ENCODE data around the gene TXLNA.

TXLNA gene

DNA sequence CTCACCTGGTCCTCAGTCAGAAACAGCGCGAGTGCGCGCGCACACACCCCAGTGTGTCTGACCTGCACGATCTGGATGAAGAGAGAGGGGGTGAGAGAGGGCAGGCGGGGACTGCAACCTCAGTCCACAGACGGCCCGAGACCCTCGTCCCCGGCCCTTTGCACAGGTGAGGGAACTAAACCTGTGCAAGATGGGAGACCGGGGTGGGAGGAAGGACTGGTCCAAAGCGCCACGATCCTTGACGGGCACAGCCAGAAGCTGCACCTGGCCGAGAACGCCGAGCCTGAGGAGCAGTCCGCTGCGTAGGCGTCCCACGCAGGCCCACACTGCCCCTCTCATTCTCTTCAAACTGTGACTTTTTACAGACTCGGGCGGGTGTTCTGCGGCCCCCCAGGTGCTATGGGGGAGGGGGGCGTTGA is 25.5 kb downstream of the TXLNA start:
- peak overlapping the region; percentile 88 for H3K4me3 ChIP-seq

GRCh38 chr1:32205401-32206370 is 26.2 kb downstream of the TXLNA start, which contains the start of gene IQCC:
Gene IQCC (plus strand): TSS chr1:32205671. CDS start chr1:32205682, 11 bp downstream.
- Histone ChIP-seq H3K4me1 (peaks cover 55% of the 10 kb centered on the region), H3K9ac (peak within 1 kb of the TSS; percentile 89), H3K4me3 (peak within 1 kb of the TSS; percentile 88), H3K27me3 (no peaks in the 10 kb centered on the region), H4K20me1 (no peaks in the 10 kb centered on the region), H3K27ac (peak within 1 kb of the TSS; percentile 79), H3K4me2 (peak within 1 kb of the TSS; percentile 99), H3K9me3 (no peaks in the 10 kb centered on the region), H3K36me3 (peaks cover 22% of the 10 kb centered on the region; the same call in 1 of the 2 replicates)
- TF ChIP-seq Cebpa-rat (IDR thresholded peaks at IDR 0.05) = no peak

More for the DNA sequence above, 25.5 kb downstream of the TXLNA start:
- Histone ChIP-seq H3K36me3 (peaks cover 22% of the 10 kb centered on the region; the same call in 1 of the 2 replicates), H4K20me1 (no peaks in the 10 kb centered on the region), H3K9me3 (no peaks in the 10 kb centered on the region), H3K9ac (peak overlapping the region; percentile 89), H3K27me3 (no peaks in the 10 kb centered on the region), H3K27ac (no peak overlapping the region), H3K4me1 (peaks cover 58% of the 10 kb centered on the region), H3K4me2 (peak overlapping the region; percentile 99)
- no peak for TF ChIP-seq Cebpa-rat (IDR thresholded peaks at IDR 0.05)

DNA sequence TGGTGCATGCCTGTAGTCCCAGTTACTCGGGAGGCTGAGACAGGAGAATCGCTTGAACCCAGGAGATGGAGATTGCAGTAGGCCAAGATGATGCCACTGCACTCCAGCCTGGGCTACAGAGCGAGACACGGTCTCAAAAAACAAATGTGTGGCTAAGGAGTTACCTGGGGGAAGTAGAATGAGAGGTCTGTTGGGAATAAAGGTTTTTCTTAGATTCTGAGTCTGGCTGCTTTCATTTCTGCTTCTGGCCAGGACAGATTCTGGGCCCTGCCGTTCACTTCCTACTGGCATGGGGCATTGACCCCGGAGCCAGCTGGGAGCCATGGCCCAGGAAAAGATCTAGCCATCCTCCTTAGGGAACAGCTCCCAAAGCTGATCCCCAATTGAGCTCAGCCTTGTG is 29.0 kb downstream of the TXLNA start:
- Histone ChIP-seq H3K9me3 (no peaks in the 10 kb centered on the region), H3K4me1 (peaks cover 33% of the 10 kb centered on the region), H4K20me1 (no peaks in the 10 kb centered on the region), H3K9ac (no peak overlapping the region), H3K27me3 (no peaks in the 10 kb centered on the region), H3K27ac (no peak overlapping the region), H3K4me3 (no peak overlapping the region), H3K4me2 (peak overlapping the region; percentile 15; the same call in 1 of the 2 replicates), H3K36me3 (peaks cover 29% of the 10 kb centered on the region; the same call in 1 of the 2 replicates)
- no peak for TF ChIP-seq Cebpa-rat (IDR thresholded peaks at IDR 0.05)

- Histone ChIP-seq H3K9me3 (no peaks in the 10 kb centered on the region), H3K27ac (no peak within 1 kb of the TSS), H3K4me3 (no peak within 1 kb of the TSS), H4K20me1 (no peaks in the 10 kb centered on the region), H3K4me1 (peaks cover 33% of the 10 kb centered on the region), H3K9ac (no peak within 1 kb of the TSS), H3K4me2 (peak within 1 kb of the TSS; percentile 15; the same call in 1 of the 2 replicates), H3K36me3 (peaks cover 25% of the 10 kb centered on the region; the same call in 1 of the 2 replicates), H3K27me3 (no peaks in the 10 kb centered on the region)
- TF ChIP-seq Cebpa-rat (IDR thresholded peaks at IDR 0.05) = no peak
Measured at GRCh38 chr1:32208891-32209328, 29.4 kb downstream of the TXLNA start, which contains the start of gene DCDC2B. Gene DCDC2B (plus strand): TSS chr1:32209089. CDS start chr1:32209094, 5 bp downstream.

GRCh38 chr1:32215629-32216480 is 36.4 kb downstream of the TXLNA start:
- H3K4me3 ChIP-seq = no peak overlapping the region
- peaks cover 45% of the 10 kb centered on the region for H3K36me3 ChIP-seq
- H3K27ac ChIP-seq = no peak overlapping the region
- no peak overlapping the region for H3K4me2 ChIP-seq
- no peak for TF ChIP-seq Cebpa-rat (IDR thresholded peaks at IDR 0.05)
- no peak overlapping the region for H3K9ac ChIP-seq
- no peaks in the 10 kb centered on the region for H3K27me3 ChIP-seq
- H4K20me1 ChIP-seq = no peaks in the 10 kb centered on the region
- peaks cover 15% of the 10 kb centered on the region for H3K4me1 ChIP-seq
- no peaks in the 10 kb centered on the region for H3K9me3 ChIP-seq

- H3K4me1 ChIP-seq = peaks cover 22% of the 10 kb centered on the region
- peaks cover 45% of the 10 kb centered on the region for H3K36me3 ChIP-seq
- no peaks in the 10 kb centered on the region for H3K27me3 ChIP-seq
- no peak overlapping the region for H3K4me3 ChIP-seq
- H3K9me3 ChIP-seq = no peaks in the 10 kb centered on the region
- H3K9ac ChIP-seq = 0 out of 2 replicates have a peak overlapping the region, but pooled peaks have one; percentile 7
- no peak overlapping the region for H3K27ac ChIP-seq
- no peak for TF ChIP-seq Cebpa-rat (IDR thresholded peaks at IDR 0.05)
- no peak overlapping the region for H3K4me2 ChIP-seq
- H4K20me1 ChIP-seq = no peaks in the 10 kb centered on the region
Measured at GRCh38 chr1:32216566-32216965, 37.1 kb downstream of the TXLNA start.

- Histone ChIP-seq H3K36me3 (peaks cover 44% of the 10 kb centered on the region), H3K4me2 (no peak overlapping the region), H3K4me3 (no peak overlapping the region), H3K9me3 (no peaks in the 10 kb centered on the region), H3K9ac (no peak overlapping the region), H3K27me3 (no peaks in the 10 kb centered on the region), H3K4me1 (peaks cover 37% of the 10 kb centered on the region), H4K20me1 (no peaks in the 10 kb centered on the region; the same call in 1 of the 2 replicates), H3K27ac (no peak overlapping the region)
- no peak for TF ChIP-seq Cebpa-rat (IDR thresholded peaks at IDR 0.05)
Measured at GRCh38 chr1:32219022-32219421, 39.5 kb downstream of the TXLNA start.

DNA sequence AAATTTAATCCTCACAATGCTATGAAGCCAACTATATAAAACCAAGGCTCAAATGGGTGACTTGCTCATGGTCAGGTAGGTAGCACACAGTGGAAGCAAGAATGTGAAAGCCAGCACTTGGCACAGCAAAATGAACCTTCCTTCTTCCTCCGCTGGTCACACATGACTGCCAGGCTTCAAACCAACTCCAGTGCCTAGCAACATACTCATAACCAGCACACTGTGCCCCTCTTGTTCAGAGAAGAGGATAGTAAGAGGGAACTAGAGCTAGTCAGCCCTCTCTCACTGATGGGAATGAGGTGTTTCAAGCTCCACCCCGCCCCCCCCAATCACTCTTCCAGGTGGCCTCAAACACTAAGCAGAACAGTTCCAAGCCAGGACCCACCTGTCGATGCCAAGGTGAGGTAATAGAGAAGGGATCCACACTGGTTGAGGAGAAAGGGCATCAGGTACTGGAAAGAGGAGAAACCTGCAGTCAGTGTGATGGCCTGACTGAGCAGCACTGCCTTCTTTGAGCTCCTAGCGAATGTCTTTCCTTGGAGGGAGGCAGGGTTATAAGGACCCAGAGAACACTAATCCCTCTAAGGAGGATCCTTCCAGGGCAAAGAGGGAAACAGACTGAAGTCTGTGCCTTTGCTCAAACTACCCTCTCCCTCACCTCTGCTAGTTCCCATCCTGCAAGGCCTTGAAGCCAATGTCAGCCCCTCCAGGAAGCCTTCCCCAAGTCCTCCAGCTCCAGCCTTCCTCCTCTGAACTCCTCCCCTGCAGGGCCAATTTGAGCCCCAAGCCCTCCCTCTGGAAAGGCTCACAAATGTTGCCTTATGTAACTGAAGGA is 41.5 kb downstream of the TXLNA start:
- Histone ChIP-seq H3K27ac (no peak overlapping the region; the same call in 1 of the 2 replicates), H3K4me1 (peaks cover 40% of the 10 kb centered on the region), H3K4me2 (peak overlapping the region; percentile 92)

More for the DNA sequence above, 41.5 kb downstream of the TXLNA start:
- peak overlapping the region; percentile 91 for H3K9ac ChIP-seq
- peak overlapping the region; percentile 92 for H3K4me3 ChIP-seq
- H4K20me1 ChIP-seq = no peaks in the 10 kb centered on the region; the same call in 1 of the 2 replicates
- peaks cover 48% of the 10 kb centered on the region for H3K36me3 ChIP-seq
- no peak for TF ChIP-seq Cebpa-rat (IDR thresholded peaks at IDR 0.05)
- no peaks in the 10 kb centered on the region for H3K9me3 ChIP-seq
- H3K27me3 ChIP-seq = no peaks in the 10 kb centered on the region
